ENCODE measurements around the gene PTPRD.

DNA sequence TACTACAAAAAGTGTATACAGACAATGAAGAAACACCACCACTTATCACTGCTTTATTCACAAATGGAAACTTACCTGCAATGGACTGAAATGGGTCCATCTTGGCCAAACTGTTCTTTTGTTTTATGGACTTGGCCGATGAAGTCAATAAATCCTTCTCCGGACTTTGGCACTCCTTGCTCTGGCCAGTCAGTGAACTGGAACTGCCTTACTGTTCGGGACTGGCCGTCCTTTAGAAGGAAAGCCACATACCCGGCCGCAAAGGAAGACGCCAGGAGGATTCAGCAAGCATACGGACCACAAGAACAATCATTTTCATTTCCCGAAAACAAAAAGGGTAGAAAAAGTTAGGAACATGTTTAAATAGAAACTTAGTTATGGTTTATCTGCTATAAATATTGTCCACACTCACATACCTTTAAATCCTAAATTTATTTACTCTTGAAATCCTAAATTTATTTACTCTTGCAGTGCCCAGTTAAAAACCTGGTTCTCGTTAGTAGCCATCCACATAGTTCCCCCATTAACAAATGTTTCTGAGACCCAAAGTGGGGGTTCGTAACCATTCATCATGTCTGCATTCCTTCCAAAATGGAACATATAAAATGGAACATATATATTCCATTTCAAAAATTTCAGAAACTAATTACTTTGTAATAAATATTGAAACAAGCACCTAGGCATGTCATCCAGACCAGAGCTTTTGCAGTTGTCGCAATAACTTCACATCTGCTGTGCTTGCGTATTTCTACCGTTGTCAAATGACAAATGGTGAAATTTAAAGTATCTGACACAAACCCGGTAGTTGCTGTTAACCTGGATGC is 2281.1 kb downstream of the PTPRD start:
- TF ChIP-seq POLR2AphosphoS5 (IDR thresholded peaks at IDR 0.05; ENCODE audit: low read depth, low read length) (no peak), POLR2A (IDR thresholded peaks at IDR 0.05; ENCODE audit: low read depth, low read length) (no peak)

Data from GM12892 (cell line).